Measurements from ENCODE around the gene PRSS38. TPM values are rescaled to one million over a fixed set of nuclear protein-coding genes. Genes with fewer than 3 reads are reported as not detected.
A peak's percentile ranks its signal among the peaks of the same experiment; 100 is the strongest.

The PRSS38 gene
- total RNA-seq, 1 donor from 2014 or later = not detected

DNA sequence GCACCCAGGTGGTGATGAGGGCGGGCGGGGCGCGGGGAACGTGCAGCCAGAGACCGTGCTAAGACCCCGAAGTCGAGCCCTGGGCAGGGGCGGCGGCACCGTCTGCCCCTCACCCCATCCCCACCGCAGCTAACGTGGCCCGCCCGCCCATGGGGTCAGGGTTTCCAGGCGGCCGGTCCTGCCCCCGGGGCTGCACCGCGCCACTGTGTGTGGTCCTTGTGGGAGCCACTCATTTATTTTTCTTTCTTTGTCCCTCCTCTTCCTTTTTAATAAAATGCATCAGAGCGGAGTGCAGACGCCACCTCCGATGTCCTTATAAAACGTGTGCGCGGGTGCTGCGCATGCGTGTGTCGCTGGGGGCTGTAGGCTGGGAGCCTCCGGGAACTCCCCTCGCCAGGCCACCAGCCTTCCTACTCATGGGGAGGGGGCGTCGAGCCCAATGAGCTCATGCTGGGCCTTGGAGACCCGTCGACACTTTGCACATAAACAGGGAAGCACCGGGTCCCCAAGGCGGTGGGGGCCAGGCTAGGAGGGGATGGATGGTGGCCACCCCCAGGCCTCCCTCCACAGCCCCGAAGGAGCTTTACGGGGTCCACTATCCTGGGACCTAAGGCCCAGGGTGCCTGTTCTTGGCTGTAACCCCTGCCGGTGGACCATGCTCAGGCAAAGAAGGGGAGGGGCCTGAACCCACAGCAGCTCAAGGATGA lies 72.4 kb downstream of the PRSS38 start:
- Mint-ChIP-seq H3K27me3 (ENCODE audit: unreplicated experiment) (peaks cover 5% of the 10 kb centered on the region), H3K4me1 (ENCODE audit: unreplicated experiment) (no peaks in the 10 kb centered on the region), H3K36me3 (ENCODE audit: low read depth, unreplicated experiment) (no peaks in the 10 kb centered on the region), H3K4me3 (ENCODE audit: unreplicated experiment) (peak overlapping the region; percentile 77), H3K9me3 (ENCODE audit: unreplicated experiment) (no peaks in the 10 kb centered on the region), H3K27ac (ENCODE audit: unreplicated experiment) (no peak overlapping the region)
- TF ChIP-seq, protein P1, sequence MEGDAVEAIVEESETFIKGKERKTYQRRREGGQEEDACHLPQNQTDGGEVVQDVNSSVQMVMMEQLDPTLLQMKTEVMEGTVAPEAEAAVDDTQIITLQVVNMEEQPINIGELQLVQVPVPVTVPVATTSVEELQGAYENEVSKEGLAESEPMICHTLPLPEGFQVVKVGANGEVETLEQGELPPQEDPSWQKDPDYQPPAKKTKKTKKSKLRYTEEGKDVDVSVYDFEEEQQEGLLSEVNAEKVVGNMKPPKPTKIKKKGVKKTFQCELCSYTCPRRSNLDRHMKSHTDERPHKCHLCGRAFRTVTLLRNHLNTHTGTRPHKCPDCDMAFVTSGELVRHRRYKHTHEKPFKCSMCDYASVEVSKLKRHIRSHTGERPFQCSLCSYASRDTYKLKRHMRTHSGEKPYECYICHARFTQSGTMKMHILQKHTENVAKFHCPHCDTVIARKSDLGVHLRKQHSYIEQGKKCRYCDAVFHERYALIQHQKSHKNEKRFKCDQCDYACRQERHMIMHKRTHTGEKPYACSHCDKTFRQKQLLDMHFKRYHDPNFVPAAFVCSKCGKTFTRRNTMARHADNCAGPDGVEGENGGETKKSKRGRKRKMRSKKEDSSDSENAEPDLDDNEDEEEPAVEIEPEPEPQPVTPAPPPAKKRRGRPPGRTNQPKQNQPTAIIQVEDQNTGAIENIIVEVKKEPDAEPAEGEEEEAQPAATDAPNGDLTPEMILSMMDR (IDR thresholded peaks at IDR 0.05; ENCODE audit: unreplicated experiment) = no peak
- DNase-seq (ENCODE audit: low spot score) = peak; percentile 8

DNA sequence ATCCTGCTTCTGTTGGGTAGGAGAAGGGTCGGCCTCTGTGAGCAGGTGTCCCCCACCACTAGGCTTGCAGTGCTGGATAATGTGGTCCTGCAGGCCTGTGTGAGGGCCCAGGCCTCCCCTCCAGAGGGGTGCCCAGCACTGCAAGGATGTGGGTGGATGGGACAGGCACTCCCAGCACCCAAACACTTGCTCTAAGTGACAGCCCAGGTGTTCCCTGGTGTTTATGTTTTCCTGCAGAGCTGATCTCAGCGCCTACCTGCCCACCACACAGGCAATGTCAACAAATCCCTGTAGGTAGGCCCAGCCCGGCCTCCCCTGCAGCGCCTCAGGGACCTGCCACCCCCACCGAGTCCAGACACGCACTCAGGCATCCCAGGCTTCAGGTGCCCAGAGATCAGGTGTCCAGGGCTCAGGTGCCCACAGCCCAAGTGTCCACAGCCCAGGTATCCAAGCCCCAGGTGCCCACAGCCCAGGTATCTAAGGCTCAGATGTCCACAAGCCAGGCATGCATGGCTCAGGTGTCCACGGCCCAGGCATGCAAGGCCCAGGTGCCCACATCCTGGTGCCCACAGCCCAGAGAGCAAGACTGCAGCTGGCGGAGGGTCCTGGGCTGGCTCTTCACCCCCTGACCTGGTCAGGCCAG lies 73.0 kb downstream of the PRSS38 start:
- H3K4me3 Mint-ChIP-seq (ENCODE audit: unreplicated experiment) = no peak overlapping the region
- TF ChIP-seq, protein P1 (IDR thresholded peaks at IDR 0.05; ENCODE audit: unreplicated experiment) = no peak
- no peaks in the 10 kb centered on the region for H3K36me3 Mint-ChIP-seq (ENCODE audit: low read depth, unreplicated experiment)
- H3K27ac Mint-ChIP-seq (ENCODE audit: unreplicated experiment) = no peak overlapping the region
- DNase-seq (ENCODE audit: low spot score) = no peak
- no peaks in the 10 kb centered on the region for H3K9me3 Mint-ChIP-seq (ENCODE audit: unreplicated experiment)
- H3K27me3 Mint-ChIP-seq (ENCODE audit: unreplicated experiment) = peaks cover 5% of the 10 kb centered on the region
- no peaks in the 10 kb centered on the region for H3K4me1 Mint-ChIP-seq (ENCODE audit: unreplicated experiment)

DNA sequence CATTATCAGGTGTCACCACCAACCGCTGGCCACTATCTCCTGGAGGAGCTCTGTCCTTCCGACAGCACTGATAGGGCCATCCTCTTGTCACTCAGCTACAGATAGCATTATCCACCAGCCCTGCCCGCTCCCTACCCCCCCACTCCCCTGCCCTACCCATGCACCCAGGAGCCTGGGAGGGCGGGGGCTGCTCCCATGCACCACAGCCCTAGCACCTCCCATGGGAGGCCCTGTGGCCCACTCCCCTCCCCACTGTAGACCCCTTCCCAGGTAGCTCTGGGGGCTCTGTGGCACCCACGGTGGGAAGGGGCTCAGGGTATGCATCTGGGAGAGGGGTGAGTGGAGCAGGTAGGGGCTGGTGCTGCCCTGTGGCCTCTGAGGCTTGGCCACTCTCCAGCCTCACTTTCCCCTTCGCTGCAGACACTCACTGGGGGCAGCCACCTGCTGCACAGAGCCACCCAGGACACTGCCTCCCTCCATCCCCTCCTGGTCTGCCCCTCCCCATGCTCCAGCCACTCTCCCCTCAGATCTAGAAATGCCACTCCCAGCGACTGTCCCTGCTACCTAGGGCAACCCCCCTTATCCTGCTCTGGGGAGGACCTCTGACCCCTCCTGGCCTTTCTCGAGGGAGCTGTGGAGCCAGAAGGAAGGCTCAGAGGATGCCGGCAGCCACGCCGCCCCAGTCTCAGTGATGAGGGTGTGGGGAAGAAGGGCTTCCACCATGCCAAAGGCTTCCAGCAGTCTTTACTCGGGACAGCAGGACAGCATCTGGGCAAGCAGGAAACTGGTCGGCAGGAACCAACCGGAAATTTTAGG lies 73.8 kb downstream of the PRSS38 start:
- H3K4me1 Mint-ChIP-seq (ENCODE audit: unreplicated experiment) = no peaks in the 10 kb centered on the region
- no peak overlapping the region for H3K4me3 Mint-ChIP-seq (ENCODE audit: unreplicated experiment)
- peak; percentile 12 for DNase-seq (ENCODE audit: low spot score)
- H3K36me3 Mint-ChIP-seq (ENCODE audit: low read depth, unreplicated experiment) = no peaks in the 10 kb centered on the region
- H3K27ac Mint-ChIP-seq (ENCODE audit: unreplicated experiment) = no peak overlapping the region
- H3K9me3 Mint-ChIP-seq (ENCODE audit: unreplicated experiment) = no peaks in the 10 kb centered on the region
- TF ChIP-seq, protein P1 (IDR thresholded peaks at IDR 0.05; ENCODE audit: unreplicated experiment) = no peak
- peaks cover 7% of the 10 kb centered on the region for H3K27me3 Mint-ChIP-seq (ENCODE audit: unreplicated experiment)

DNA sequence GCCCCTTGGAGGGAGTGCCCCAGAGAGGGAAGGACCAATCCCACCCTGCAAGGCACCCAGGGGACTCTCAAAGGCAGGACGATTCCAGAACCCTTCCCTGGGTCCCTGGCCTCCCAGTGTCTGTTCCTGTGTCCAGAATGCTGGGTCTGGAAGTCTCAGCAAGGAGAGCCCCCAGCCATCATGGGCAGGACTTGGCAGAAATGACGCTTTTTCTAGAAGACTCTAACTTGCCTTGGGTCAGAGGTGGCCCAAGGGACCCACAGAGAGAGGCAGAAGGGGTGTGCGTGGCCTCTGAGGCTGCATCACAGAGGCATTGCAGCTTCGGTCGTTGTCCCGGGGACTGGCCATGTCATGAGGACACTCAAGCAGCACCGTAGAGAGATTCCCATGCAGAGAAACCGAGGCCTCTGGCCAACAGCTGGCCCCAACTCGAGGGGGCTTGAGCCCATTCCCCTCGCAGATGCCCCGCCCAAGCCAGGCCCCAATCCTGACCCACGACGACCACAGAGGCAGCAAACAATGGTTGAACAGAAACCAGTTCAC lies 74.5 kb downstream of the PRSS38 start:
- Mint-ChIP-seq H3K27ac (ENCODE audit: unreplicated experiment) (peak overlapping the region; percentile 57), H3K36me3 (ENCODE audit: low read depth, unreplicated experiment) (no peaks in the 10 kb centered on the region), H3K27me3 (ENCODE audit: unreplicated experiment) (peaks cover 7% of the 10 kb centered on the region), H3K9me3 (ENCODE audit: unreplicated experiment) (no peaks in the 10 kb centered on the region), H3K4me3 (ENCODE audit: unreplicated experiment) (no peak overlapping the region), H3K4me1 (ENCODE audit: unreplicated experiment) (no peaks in the 10 kb centered on the region)
- DNase-seq (ENCODE audit: low spot score) = peak; percentile 3
- TF ChIP-seq, protein P1 (IDR thresholded peaks at IDR 0.05; ENCODE audit: unreplicated experiment) = no peak

Data from endothelial cell (in vitro differentiated cells).